Measurements from ENCODE around the gene ERN1.
A peak's percentile ranks its signal among the peaks of the same experiment; 100 is the strongest.

DNA sequence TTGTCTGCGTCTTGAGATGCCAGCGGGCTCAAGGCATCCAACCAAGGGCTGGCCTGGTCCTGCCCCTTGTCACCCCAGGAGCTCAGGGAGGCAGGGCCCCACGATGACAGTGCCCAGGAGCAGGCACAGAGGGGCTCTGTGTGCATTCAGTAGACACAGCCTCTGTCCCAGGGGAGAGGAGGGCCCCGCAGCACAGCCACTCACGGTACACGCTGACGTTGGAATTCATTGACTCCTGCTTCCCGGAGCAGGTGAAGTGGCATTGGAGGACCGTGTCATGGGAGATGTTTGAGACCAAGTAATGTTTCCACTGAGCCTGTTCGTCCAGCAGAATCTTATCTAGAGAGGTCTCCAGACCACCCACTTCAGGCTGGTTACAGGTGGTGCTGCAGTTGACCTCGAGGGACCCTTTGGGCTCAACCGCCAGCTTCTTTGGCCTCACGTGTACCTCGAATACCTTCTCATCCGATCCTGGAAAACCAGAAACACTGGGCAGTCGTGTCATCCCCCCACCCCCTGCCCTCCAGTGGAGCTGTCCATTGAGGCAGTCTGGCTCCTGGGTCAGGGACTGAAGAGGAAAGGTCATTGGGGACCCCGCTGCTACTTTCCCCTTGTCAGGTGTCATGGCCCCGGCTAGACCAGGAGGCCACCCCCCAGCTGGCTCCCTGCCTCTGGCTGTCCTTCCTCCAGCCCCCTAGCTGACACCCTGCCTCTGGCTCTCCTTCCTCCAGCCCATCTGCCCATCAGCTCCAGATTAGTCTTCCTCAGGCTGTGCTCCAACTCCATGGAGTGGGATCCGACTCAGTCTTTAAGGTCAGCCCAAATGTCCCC, 124.8 kb downstream of the ERN1 start:
- TF ChIP-seq, protein P1, sequence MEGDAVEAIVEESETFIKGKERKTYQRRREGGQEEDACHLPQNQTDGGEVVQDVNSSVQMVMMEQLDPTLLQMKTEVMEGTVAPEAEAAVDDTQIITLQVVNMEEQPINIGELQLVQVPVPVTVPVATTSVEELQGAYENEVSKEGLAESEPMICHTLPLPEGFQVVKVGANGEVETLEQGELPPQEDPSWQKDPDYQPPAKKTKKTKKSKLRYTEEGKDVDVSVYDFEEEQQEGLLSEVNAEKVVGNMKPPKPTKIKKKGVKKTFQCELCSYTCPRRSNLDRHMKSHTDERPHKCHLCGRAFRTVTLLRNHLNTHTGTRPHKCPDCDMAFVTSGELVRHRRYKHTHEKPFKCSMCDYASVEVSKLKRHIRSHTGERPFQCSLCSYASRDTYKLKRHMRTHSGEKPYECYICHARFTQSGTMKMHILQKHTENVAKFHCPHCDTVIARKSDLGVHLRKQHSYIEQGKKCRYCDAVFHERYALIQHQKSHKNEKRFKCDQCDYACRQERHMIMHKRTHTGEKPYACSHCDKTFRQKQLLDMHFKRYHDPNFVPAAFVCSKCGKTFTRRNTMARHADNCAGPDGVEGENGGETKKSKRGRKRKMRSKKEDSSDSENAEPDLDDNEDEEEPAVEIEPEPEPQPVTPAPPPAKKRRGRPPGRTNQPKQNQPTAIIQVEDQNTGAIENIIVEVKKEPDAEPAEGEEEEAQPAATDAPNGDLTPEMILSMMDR (IDR thresholded peaks at IDR 0.05 in 8 of 11, conservative IDR thresholded peaks at IDR 0.05 in 3 of 11) = no peak
- no peak for TF ChIP-seq POLR2A (IDR thresholded peaks at IDR 0.05)
- peak in 1 of 3 donors; percentile 28 for TF ChIP-seq POLR2AphosphoS5 (IDR thresholded peaks at IDR 0.05)
